Lung (tissue), 12 donors: ENCODE measurements around the gene MDFI. TPM values are rescaled to one million over a fixed set of nuclear protein-coding genes. Genes with fewer than 3 reads are reported as not detected.
"Not testable (repeated sequence)": the region's sequence is repeated elsewhere in the genome, so short reads cannot be mapped to it uniquely, and the experiment has no call there.

ENCODE experiments used
- ATAC-seq: fragments of 200-7000 bp; cut with Tn5 transposase; one replicate; pipeline ENCODE4 v1.9.1; 2020; ENCODE audit warnings: moderate number of reproducible peaks; ENCODE audit not compliant: insufficient read depth, low FRiP score
- DNase-seq, 3 donors: peaks; one replicate each; pipeline ENCODE4 v3.0.0-alpha.2; 2013 to 2017
- H3K27ac ChIP-seq, 2 donors: one replicate each; pipeline ENCODE4 v1.5.1; 2013; ENCODE audit warnings: mild to moderate bottlenecking in 2 of 2, moderate library complexity in 2 of 2, control low read depth in 1 of 2, inconsistent platforms in 1 of 2, low read depth in 1 of 2, low read length in 1 of 2
- H3K27me3 ChIP-seq, 3 donors: one replicate each; pipeline ENCODE4 v1.5.1; 2013; ENCODE audit warnings: low read length in 2 of 3; ENCODE audit not compliant: control insufficient read depth in 3 of 3, insufficient read depth in 3 of 3
- H3K36me3 ChIP-seq, 4 donors: one replicate each; pipeline ENCODE4 v1.5.1; 2013; ENCODE audit warnings: low read length in 4 of 4, mild to moderate bottlenecking in 1 of 4, moderate library complexity in 1 of 4; ENCODE audit not compliant: control insufficient read depth in 4 of 4, insufficient read depth in 4 of 4
- H3K4me1 ChIP-seq, 5 donors: one replicate each; pipeline ENCODE4 v1.5.1; 2013; ENCODE audit warnings: low read length in 5 of 5, mild to moderate bottlenecking in 2 of 5, moderate library complexity in 1 of 5; ENCODE audit not compliant: control insufficient read depth in 5 of 5, insufficient read depth in 5 of 5
- H3K4me3 ChIP-seq: one replicate; pipeline ENCODE4 v1.5.1; 2013; ENCODE audit warnings: mild to moderate bottlenecking, control low read depth, moderate library complexity
- H3K9ac ChIP-seq, 2 donors: one replicate each; pipeline ENCODE4 v1.5.1; 2013; ENCODE audit warnings: low read length in 2 of 2, control low read depth in 1 of 2; ENCODE audit not compliant: insufficient read depth in 1 of 2
- H3K9me3 ChIP-seq, 4 donors: one replicate each; pipeline ENCODE4 v1.5.1; 2013; ENCODE audit warnings: low read length in 3 of 4, mild to moderate bottlenecking in 1 of 4, moderate library complexity in 1 of 4; ENCODE audit not compliant: control insufficient read depth in 4 of 4, insufficient read depth in 3 of 4
- WGBS, 2 donors: extraction: QIAGEN DNeasy Blood & Tissue Kit; methylation state at CpG; one replicate each; pipeline ENCODE4 v1.1.7; 2013; 5-methylcytosine and 5-hydroxymethylcytosine counted together
- polyA plus RNA-seq, 2 donors: library from polyadenylated mRNA; stranded (reverse); fragments of 200-250 nt; gene quantifications; one replicate each; pipeline ENCODE4 v1.2.1, GENCODE V29; 2013
- total RNA-seq, 2 donors: library from RNA; depleted of rRNA in 1 of 2; stranded (reverse); fragments of >200 nt in 1 of 2; gene quantifications; one replicate each; pipeline ENCODE4 v1.2.1, GENCODE V29; 2014 to 2021
- TF ChIP-seq, protein P1 (sequence below): IDR thresholded peaks from 2 replicates; pipeline ENCODE4 v1.5.1; 2012; ENCODE audit warnings: mild to moderate bottlenecking; ENCODE audit errors: control extremely low read depth, extremely low read depth
- donor health status: control.
- donor health status: control.
- donor health status: Bipolar disorder and iron deficiency.
- donor health status: healthy.
- donor health status: DM: yes; HTN: yes; CAD: no.

Gene MDFI
- total and polyA plus RNA-seq, 4 donors = 16.4 to 36.4 (median 21.9) TPM

DNA sequence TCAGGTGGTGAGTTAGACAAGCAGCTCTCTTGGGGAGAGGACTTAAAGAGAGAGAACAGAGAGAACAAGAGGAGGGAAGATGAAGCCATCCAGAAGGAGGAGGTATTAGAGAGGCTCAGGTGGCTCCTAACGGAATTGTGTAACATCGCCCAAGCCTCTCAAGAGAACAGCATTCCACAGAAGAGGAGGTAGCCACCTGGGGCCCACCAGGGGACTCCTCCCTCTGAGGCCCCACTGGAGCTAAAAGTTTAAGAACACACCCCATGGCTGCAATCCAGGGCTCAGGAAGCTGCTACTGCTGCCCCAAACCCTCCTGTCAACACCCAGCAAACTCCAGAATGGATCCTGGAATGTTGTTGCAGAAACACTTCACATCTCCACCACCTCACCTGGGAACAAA is 23.6 kb upstream of the MDFI start:
- Histone ChIP-seq H3K27me3 (no peaks in the 10 kb centered on the region), H3K9ac (no peak overlapping the region), H3K4me3 (no peak overlapping the region), H3K4me1 (peaks cover 0 to 16% (median 0%) of the 10 kb centered on the region in 5 donors), H3K36me3 (no peaks in the 10 kb centered on the region), H3K27ac (no peak overlapping the region), H3K9me3 (no peaks in the 10 kb centered on the region)
- ATAC-seq (no peak), DNase-seq (peak; percentile 38 to 53 (median 50))
- TF ChIP-seq, protein P1, sequence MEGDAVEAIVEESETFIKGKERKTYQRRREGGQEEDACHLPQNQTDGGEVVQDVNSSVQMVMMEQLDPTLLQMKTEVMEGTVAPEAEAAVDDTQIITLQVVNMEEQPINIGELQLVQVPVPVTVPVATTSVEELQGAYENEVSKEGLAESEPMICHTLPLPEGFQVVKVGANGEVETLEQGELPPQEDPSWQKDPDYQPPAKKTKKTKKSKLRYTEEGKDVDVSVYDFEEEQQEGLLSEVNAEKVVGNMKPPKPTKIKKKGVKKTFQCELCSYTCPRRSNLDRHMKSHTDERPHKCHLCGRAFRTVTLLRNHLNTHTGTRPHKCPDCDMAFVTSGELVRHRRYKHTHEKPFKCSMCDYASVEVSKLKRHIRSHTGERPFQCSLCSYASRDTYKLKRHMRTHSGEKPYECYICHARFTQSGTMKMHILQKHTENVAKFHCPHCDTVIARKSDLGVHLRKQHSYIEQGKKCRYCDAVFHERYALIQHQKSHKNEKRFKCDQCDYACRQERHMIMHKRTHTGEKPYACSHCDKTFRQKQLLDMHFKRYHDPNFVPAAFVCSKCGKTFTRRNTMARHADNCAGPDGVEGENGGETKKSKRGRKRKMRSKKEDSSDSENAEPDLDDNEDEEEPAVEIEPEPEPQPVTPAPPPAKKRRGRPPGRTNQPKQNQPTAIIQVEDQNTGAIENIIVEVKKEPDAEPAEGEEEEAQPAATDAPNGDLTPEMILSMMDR = no peak
- 72 to 100% methylated on average over 2 of the region's 2 CpGs for WGBS, 2 donors

DNA sequence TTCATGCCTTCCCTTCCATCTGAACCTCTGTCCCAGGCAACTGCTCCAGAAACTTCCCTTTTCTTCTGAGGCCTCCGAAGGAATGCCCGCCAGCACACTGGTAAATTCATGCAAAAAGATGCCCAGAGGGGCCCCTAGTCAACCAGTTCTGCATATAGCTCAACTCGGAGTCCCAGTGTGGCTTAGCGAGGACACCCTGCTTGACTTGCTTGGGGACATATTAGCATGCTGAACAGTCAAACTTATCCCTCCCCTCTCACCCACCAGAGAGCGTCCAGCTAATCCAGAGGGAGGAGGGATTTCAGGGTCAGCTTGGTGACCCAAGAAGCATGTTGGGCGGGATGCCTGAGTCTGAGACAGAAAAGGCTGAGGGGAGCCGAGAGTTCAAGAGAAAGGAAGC is 23.0 kb upstream of the MDFI start:
- no peak overlapping the region for H3K9ac ChIP-seq
- H3K36me3 ChIP-seq = no peaks in the 10 kb centered on the region
- no peaks in the 10 kb centered on the region for H3K27me3 ChIP-seq
- H3K4me3 ChIP-seq = no peak overlapping the region
- WGBS, 2 donors = 72 to 81% methylated on average over 7 of the region's 7 CpGs
- peaks cover 0 to 16% (median 0%) of the 10 kb centered on the region in 5 donors for H3K4me1 ChIP-seq
- no peaks in the 10 kb centered on the region for H3K9me3 ChIP-seq
- ATAC-seq (no peak), DNase-seq (peak in 2 of 3 donors; percentile 33 to 46)
- TF ChIP-seq, protein P1 = no peak
- H3K27ac ChIP-seq = no peak overlapping the region

DNA sequence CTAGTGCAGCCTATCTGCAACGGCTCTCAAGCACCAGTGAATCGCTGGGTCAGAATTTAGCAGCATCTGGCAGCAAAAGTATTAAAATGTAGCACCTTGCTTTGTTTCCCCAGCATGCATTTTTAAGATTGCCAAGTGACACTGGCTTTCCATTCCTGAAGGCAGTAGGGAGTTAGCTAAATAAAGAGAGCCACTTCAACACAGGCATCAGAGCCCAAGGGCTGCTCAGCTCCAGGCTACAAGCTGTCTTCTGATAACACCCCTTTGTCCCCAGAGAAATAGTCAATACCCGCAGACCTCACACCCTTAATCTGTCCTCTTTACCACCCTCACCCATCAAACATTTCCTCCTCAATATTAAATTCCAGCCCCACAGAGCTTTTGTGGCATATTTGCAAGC is 19.7 kb upstream of the MDFI start:
- TF ChIP-seq, protein P1 = no peak
- no peaks in the 10 kb centered on the region for H3K36me3 ChIP-seq
- ATAC-seq = no peak
- WGBS, 2 donors = 77 to 95% methylated on average over 3 of the region's 3 CpGs
- H3K27ac ChIP-seq = no peak overlapping the region
- H3K9ac ChIP-seq = no peak overlapping the region
- DNase-seq = peak in 1 of 3 donors; percentile 9
- H3K9me3 ChIP-seq = peaks cover 0 to 3% (median 0%) of the 10 kb centered on the region in 4 donors
- peaks cover 0 to 29% (median 0%) of the 10 kb centered on the region in 5 donors for H3K4me1 ChIP-seq
- H3K27me3 ChIP-seq = no peaks in the 10 kb centered on the region
- H3K4me3 ChIP-seq = no peak overlapping the region

DNA sequence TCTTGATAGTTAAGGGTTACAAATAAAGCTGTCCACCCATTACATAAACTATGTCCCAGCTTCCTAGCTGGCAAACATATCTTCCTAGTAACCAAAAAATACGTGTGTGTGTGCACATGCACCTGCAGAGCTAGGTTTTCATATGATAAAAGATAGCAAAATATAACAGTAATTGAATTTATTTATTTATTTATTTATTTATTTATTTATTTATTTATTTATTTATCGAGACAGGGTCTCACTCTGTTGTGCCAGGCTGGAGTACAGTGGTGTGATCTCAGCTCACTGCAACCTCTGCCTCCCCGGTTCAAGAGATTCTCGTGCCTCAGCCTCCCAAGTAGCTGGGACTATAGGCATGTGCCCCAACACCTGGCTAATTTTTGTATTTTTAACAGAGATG is 19.1 kb upstream of the MDFI start:
- DNase-seq = peak in 1 of 3 donors; percentile 2
- not testable (repeated sequence) for H3K27ac ChIP-seq, H3K4me3 ChIP-seq, H3K9me3 ChIP-seq, H3K27me3 ChIP-seq, ATAC-seq, H3K36me3 ChIP-seq, H3K9ac ChIP-seq
- 82 to 92% methylated on average over 4 of the region's 4 CpGs for WGBS, 2 donors
- peaks cover 0 to 29% (median 0%) of the 10 kb centered on the region in 5 donors for H3K4me1 ChIP-seq
